Epithelial cell of esophagus (primary cell): ENCODE measurements around the gene PRG3.
A peak's percentile ranks its signal among the peaks of the same experiment; 100 is the strongest.

Source experiments
- DNase-seq: peaks from one replicate; pipeline ENCODE4 v3.0.0; 2010; ENCODE audit warnings: low read depth
- H3K4me3 ChIP-seq: 2 replicates; pipeline ENCODE4 v1.5.1; 2011; ENCODE audit warnings: mild to moderate bottlenecking, low read length, control low read depth
- CTCF ChIP-seq: IDR thresholded peaks from 2 replicates; pipeline ENCODE4 v1.5.1; 2011; ENCODE audit warnings: low read depth, mild to moderate bottlenecking, low read length, control low read depth, inconsistent platforms; ENCODE audit not compliant: insufficient read depth; ENCODE audit errors: missing control alignments

The PRG3 gene

GRCh38 chr11:57354699-57355098 is 26.3 kb downstream of the PRG3 start:
- DNase-seq, result no peak
- TF ChIP-seq CTCF, result no peak
- H3K4me3 ChIP-seq, result no peak overlapping the region

GRCh38 chr11:57353852-57354251 is 27.1 kb downstream of the PRG3 start:
- TF ChIP-seq CTCF, result no peak
- no peak overlapping the region for H3K4me3 ChIP-seq
- no peak for DNase-seq

- no peak overlapping the region for H3K4me3 ChIP-seq
- TF ChIP-seq CTCF, result no peak
- DNase-seq, result no peak
Measured at GRCh38 chr11:57353446-57353845, 27.5 kb downstream of the PRG3 start.

GRCh38 chr11:57353036-57353435 is 27.9 kb downstream of the PRG3 start:
- no peak for DNase-seq
- no peak overlapping the region for H3K4me3 ChIP-seq
- TF ChIP-seq CTCF, result no peak

GRCh38 chr11:57349491-57350274 is 31.3 kb downstream of the PRG3 start:
- H3K4me3 ChIP-seq, result no peak overlapping the region
- TF ChIP-seq CTCF, result peak; percentile 81
- DNase-seq, result peak; percentile 50

- no peak for DNase-seq
- TF ChIP-seq CTCF, result no peak
- no peak overlapping the region for H3K4me3 ChIP-seq
Measured at GRCh38 chr11:57348636-57349313, 32.2 kb downstream of the PRG3 start.

GRCh38 chr11:57348052-57348451 is 32.9 kb downstream of the PRG3 start:
- no peak for TF ChIP-seq CTCF
- H3K4me3 ChIP-seq, result no peak overlapping the region

More at GRCh38 chr11:57348052-57348451, 32.9 kb downstream of the PRG3 start:
- no peak for DNase-seq
